H1 (cell line): ENCODE results near the gene KCNJ16. TPM values are rescaled to one million over a fixed set of nuclear protein-coding genes. Genes with fewer than 3 reads are reported as not detected.

Experiments used
- ASH2L ChIP-seq: fragments of 200-600, 300-600 bp; sonication (generic); IDR thresholded peaks from one replicate; pipeline ENCODE4 v1.7.1; 2017; ENCODE audit warnings: low read length
- FOSL1 ChIP-seq: IDR thresholded peaks from 2 replicates; pipeline ENCODE4 v1.6.1; 2011; ENCODE audit warnings: mild to moderate bottlenecking, low read depth, low read length, moderate library complexity; ENCODE audit not compliant: insufficient read depth
- SP4 ChIP-seq: IDR thresholded peaks from 2 replicates; pipeline ENCODE4 v1.6.1; 2012; ENCODE audit warnings: low read length, inconsistent platforms
- SUZ12 ChIP-seq: fragments of 200-600 bp; sonication (generic); IDR thresholded peaks from 2 replicates; pipeline ENCODE4 v1.6.1; 2012; ENCODE audit warnings: mild to moderate bottlenecking, inconsistent platforms, low read length, moderate library complexity, mixed read lengths
- TEAD4 ChIP-seq: IDR thresholded peaks from 2 replicates; pipeline ENCODE4 v1.6.1; 2012; ENCODE audit warnings: low read depth, low read length, inconsistent platforms, mixed read lengths
- polyA plus RNA-seq, 7 experiments: library from polyadenylated mRNA; depleted of rRNA in 3 of 7; stranded (reverse) in 5 of 7; unstranded in 2 of 7; fragments of >200 nt in 5 of 7; fragments of 200-250 nt in 2 of 7; gene quantifications; 1 replicate in 5 of 7; 2 replicates in 1 of 7; 4 replicates in 1 of 7; pipeline versions ENCODE4 v1.2.1 to v1.2.3, GENCODE V29; 2011 to 2013; ENCODE audit warnings: missing spikeins in 2 of 7, mixed read lengths in 2 of 7
- total RNA-seq: library from RNA; stranded (reverse); fragmentation: NEBNext Ultra II Directional; extraction: Animal tissue kit (Norgen Biotek cat#: 25700); gene quantifications from 2 replicates; pipeline ENCODE4 v1.2.1, GENCODE V29; 2021

The KCNJ16 gene
- total and polyA plus RNA-seq, 2 of the 8 experiments (the other 6 are each of a cell fraction or from before 2014, with no cell fraction given) = not detected

DNA sequence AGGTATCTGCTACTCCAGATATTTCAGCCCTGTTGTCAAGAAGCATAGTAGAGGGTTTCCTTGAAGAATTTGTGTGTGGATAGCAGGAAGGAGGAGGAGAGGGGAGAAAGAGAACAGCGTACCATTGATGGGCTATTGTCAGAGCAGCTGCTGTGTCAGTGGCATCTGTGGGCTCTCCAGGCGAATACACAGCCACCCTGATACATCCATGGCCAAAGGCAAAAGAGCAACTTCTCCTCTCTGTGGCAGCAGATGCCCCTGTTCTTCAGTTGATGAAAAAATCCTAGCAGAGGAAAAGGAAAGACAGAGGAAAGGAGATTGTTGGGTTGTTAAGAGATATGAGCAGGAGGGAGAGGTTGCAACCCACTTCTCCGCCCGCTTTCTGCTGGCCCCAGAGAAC is 82.1 kb downstream of the KCNJ16 start (continued):
- TF ChIP-seq SP4 (no peak), ASH2L (no peak), TEAD4 (no peak), SUZ12 (no peak), FOSL1 (no peak)
